Progenitor cell of endocrine pancreas (in vitro differentiated cells): ENCODE measurements around the gene SLCO2A1. TPM values are rescaled to one million over a fixed set of nuclear protein-coding genes. Genes with fewer than 3 reads are reported as not detected.
"Not testable (repeated sequence)": the region's sequence is repeated elsewhere in the genome, so short reads cannot be mapped to it uniquely, and the experiment has no call there.

ENCODE experiments used
- DNase-seq: peaks from one replicate; pipeline ENCODE4 v3.0.0; 2021; ENCODE audit warnings: low spot score; ENCODE audit not compliant: unreplicated experiment
- H3K27ac Mint-ChIP-seq: 2 replicates; pipeline ENCODE4 v1.8.0; 2021; ENCODE audit warnings: mild to moderate bottlenecking, moderate library complexity, mixed read lengths
- H3K27me3 Mint-ChIP-seq: 2 replicates; pipeline ENCODE4 v1.8.0; 2021; ENCODE audit warnings: mixed read lengths
- H3K36me3 Mint-ChIP-seq: 2 replicates; pipeline ENCODE4 v1.8.0; 2022; ENCODE audit warnings: mixed read lengths; ENCODE audit not compliant: insufficient read depth
- H3K4me1 Mint-ChIP-seq: 2 replicates; pipeline ENCODE4 v1.8.0; 2021; ENCODE audit warnings: low read depth, mixed read lengths
- H3K4me3 Mint-ChIP-seq: 2 replicates; pipeline ENCODE4 v1.8.0; 2021; ENCODE audit warnings: low read depth, mild to moderate bottlenecking, moderate library complexity, mixed read lengths
- H3K9me3 Mint-ChIP-seq: 2 replicates; pipeline ENCODE4 v1.8.0; 2021; ENCODE audit warnings: low read depth, mixed read lengths
- total RNA-seq: library from RNA; stranded (reverse); gene quantifications from 2 replicates; pipeline ENCODE4 v1.2.1, GENCODE V29; 2021
- TF ChIP-seq, protein P1 (sequence below): fragments of 200-600 bp; sonication (generic); IDR thresholded peaks from one replicate; pipeline ENCODE4 v1.5.0; 2021; ENCODE audit warnings: antibody characterized with exemption, mild to moderate bottlenecking; ENCODE audit not compliant: unreplicated experiment

Gene SLCO2A1
- total RNA-seq, 1 donor from 2014 or later, result 27.9 TPM

DNA sequence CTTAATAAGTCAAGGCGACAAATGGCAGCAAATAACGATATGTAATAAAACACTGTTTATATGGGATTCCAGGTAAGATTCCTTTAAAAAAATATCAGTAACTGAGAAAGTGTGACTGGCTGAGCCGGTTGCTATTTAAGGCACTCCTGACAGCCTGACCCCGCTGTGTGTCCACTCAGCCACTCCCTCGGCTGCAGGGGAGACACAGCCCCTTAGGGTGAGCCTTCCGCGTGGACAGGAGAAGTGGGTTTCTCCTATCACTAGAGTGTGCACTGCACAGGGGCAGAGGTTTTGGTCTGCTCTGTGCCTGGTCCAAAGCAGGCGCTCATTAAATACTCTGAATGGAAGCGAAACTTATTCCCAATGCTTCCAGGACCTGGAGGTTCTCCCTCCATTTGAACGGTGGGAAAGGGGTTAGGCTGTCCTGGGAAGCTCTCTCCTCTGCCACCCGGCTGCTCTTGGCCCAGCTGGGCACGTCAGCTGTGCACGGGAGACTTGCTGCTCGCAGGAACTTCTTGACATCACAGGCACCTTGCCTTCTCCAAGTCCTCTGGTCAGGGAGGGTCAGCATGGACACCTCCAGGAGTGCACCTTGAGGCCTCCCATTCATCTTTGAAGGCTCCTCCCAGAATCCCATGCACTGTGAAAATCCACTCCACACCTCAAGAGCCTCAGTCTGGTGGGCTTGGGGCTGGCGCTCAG lies 43.3 kb upstream of the SLCO2A1 start:
- Mint-ChIP-seq H3K9me3 (no peaks in the 10 kb centered on the region), H3K27me3 (peaks cover 4% of the 10 kb centered on the region), H3K36me3 (no peaks in the 10 kb centered on the region), H3K27ac (no peak overlapping the region), H3K4me3 (no peak overlapping the region), H3K4me1 (no peaks in the 10 kb centered on the region)
- peak; percentile 5 for DNase-seq
- TF ChIP-seq, protein P1, sequence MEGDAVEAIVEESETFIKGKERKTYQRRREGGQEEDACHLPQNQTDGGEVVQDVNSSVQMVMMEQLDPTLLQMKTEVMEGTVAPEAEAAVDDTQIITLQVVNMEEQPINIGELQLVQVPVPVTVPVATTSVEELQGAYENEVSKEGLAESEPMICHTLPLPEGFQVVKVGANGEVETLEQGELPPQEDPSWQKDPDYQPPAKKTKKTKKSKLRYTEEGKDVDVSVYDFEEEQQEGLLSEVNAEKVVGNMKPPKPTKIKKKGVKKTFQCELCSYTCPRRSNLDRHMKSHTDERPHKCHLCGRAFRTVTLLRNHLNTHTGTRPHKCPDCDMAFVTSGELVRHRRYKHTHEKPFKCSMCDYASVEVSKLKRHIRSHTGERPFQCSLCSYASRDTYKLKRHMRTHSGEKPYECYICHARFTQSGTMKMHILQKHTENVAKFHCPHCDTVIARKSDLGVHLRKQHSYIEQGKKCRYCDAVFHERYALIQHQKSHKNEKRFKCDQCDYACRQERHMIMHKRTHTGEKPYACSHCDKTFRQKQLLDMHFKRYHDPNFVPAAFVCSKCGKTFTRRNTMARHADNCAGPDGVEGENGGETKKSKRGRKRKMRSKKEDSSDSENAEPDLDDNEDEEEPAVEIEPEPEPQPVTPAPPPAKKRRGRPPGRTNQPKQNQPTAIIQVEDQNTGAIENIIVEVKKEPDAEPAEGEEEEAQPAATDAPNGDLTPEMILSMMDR, result no peak

- not testable (repeated sequence) for H3K4me1 Mint-ChIP-seq, DNase-seq, H3K27ac Mint-ChIP-seq, H3K9me3 Mint-ChIP-seq, H3K36me3 Mint-ChIP-seq, H3K27me3 Mint-ChIP-seq, H3K4me3 Mint-ChIP-seq
Measured at GRCh38 chr3:134070281-134070680, 40.6 kb upstream of the SLCO2A1 start.

- DNase-seq, result peak; percentile 1
- H3K9me3 Mint-ChIP-seq, result no peaks in the 10 kb centered on the region
- TF ChIP-seq, protein P1, result no peak
- peak overlapping the region; percentile 4 for H3K27ac Mint-ChIP-seq
- H3K4me3 Mint-ChIP-seq, result no peak overlapping the region
- H3K4me1 Mint-ChIP-seq, result peaks cover 1% of the 10 kb centered on the region
- H3K36me3 Mint-ChIP-seq, result no peaks in the 10 kb centered on the region
- peaks cover 9% of the 10 kb centered on the region for H3K27me3 Mint-ChIP-seq
Measured at GRCh38 chr3:134068429-134068828, 38.7 kb upstream of the SLCO2A1 start.

- TF ChIP-seq, protein P1, result no peak
- Mint-ChIP-seq H3K27me3 (peaks cover 9% of the 10 kb centered on the region), H3K4me3 (no peak overlapping the region), H3K9me3 (no peaks in the 10 kb centered on the region), H3K36me3 (no peaks in the 10 kb centered on the region), H3K4me1 (peaks cover 1% of the 10 kb centered on the region), H3K27ac (no peak overlapping the region)
- DNase-seq, result peak; percentile 5
Measured at GRCh38 chr3:134067531-134068161, 37.9 kb upstream of the SLCO2A1 start.

- Mint-ChIP-seq H3K27ac (no peak overlapping the region), H3K4me3 (no peak overlapping the region), H3K36me3 (no peaks in the 10 kb centered on the region), H3K27me3 (peaks cover 9% of the 10 kb centered on the region), H3K4me1 (peaks cover 1% of the 10 kb centered on the region), H3K9me3 (no peaks in the 10 kb centered on the region)
- peak; percentile 5 for DNase-seq
- TF ChIP-seq, protein P1, result no peak
Measured at GRCh38 chr3:134066651-134067530, 37.2 kb upstream of the SLCO2A1 start.
